Nasal cavity respiratory epithelium epithelial cell of viscerocranial mucosa (primary cell): ENCODE results near the gene RBAK. TPM values are rescaled to one million over a fixed set of nuclear protein-coding genes. Genes with fewer than 3 reads are reported as not detected.

ENCODE experiments used
- total RNA-seq: library from RNA; depleted of rRNA; stranded (reverse); fragments of >200 nt; gene quantifications from 2 replicates; pipeline ENCODE4 v1.2.3, GENCODE V29; 2014

Gene RBAK
- 16.7 and 21.6 TPM in 2 replicates for total RNA-seq

DNA sequence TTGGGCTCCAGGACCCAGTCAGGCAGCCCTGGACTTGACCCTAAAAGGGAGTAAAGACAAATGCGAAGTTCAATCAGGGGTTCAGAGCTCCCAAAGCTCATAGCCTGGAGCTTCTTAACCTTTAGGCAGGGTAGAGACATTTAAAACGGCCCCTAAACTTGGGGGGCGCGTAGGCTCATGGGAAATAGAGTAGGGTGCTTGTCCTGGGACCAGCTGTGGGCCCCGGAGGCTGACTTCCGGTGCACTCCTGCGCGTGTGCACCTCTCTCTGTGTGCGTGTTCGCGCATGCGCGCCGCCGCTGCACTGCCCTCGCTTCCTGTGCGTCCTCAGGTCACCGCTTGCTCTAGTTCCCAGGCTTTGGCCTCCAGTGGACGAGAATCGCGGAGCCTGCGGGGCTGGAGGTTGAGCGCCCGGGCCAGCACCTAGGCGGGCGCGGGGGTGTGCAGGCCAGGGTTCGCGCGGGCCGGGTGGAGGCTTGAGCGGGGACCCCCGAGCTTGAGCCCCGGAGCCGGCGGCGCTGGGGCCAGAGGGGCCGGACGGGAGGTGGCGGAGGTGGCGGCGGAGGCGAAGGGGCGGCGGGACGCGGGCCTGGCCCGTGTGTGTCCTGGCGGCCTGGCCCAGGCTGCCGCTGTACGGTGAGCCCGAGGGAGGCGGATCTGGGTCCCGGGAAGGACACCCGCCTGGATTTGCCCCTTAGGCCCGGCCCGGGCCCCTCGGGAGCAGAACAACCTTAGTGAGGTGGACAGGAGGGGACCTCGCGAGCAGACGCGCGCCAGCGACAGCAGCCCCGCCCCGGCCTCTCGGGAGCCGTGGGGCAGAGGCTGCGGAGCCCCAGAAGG lies at the start of gene RBAK:
RBAK (plus strand) TSS at position 303 of the 839 bp plus-strand sequence. CDS start 2,217 bp downstream, outside the sequence.

Other genes with a start within 250 kb of the RBAK start
- gene PAPOLB, start 183.8 kb upstream of the RBAK start, total RNA-seq, result under 0.01 TPM in 1 of 2 replicates, not detected in the other
- not detected in 2 replicates for gene RADIL, start 162.1 kb upstream of the RBAK start, total RNA-seq
- gene MMD2, start 86.7 kb upstream of the RBAK start, total RNA-seq, result not detected in 2 replicates
- 45.1 and 62.1 TPM in 2 replicates for gene WIPI2, start 144.4 kb downstream of the RBAK start, total RNA-seq
- 12.3 and 21.2 TPM in 2 replicates for gene SLC29A4, start 237.1 kb downstream of the RBAK start, total RNA-seq